ENCODE data around the gene MLLT6.

Gene MLLT6

DNA sequence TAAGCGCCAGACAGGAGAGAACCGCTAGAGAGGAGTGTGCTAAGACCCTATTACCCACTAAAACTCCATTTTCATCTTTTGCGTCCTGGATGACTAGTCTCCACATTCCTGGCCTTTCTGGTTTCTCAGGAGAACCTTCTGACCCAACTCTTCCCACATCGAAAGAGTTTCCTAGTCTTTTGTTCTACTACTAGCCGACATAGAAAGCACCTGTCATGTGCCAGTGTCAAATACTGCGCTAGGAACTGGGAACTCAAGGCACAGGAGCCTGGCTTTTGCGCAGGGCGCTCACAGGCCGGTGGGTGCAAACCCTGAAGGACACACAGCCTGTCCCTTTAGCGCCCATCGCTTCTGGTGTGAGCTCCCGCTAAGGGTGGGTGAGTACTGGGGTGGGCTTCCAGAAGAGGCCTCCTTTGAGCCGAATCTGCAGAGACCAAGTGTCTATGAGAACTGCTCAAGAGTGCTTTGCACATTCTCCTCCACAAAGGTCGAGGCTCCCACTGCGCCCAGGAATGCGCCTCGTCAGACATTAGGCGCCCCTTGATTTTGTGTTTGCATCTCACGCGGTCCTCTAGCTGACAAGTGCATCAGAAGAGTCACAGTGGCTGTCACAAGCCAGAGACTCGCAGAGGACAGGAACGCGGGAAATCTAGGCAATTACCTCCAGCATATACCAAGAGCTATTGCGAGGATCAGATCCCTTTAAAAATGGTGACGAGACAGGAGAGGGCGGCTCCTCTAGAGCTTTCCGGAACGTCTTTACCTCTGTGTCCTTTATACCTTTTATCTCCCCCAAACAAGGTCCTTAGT lies 45.4 kb downstream of the MLLT6 start:
- no peak for TF ChIP-seq CTCF (IDR thresholded peaks at IDR 0.05; ENCODE audit: low read length)
- TF ChIP-seq EZH2phosphoT487 (IDR thresholded peaks at IDR 0.05; ENCODE audit: low read length): no peak
- no peak for TF ChIP-seq EZH2 (optimal IDR thresholded peaks at IDR 0.05; ENCODE audit: low read depth, low read length)
- H3K27ac ChIP-seq (ENCODE audit: low read length): peak overlapping the region; percentile 34; the same call in 1 of the 2 replicates
- H3K4me3 ChIP-seq (ENCODE audit: low read length): peak overlapping the region; percentile 93
- H3K4me2 ChIP-seq (ENCODE audit: low read depth, low read length): peak overlapping the region; percentile 99
- DNase-seq: peak; percentile 24
- no peaks in the 10 kb centered on the region for H3K9me3 ChIP-seq (replicated peaks; ENCODE audit: insufficient read depth, low read length)
- no peaks in the 10 kb centered on the region for H4K20me1 ChIP-seq (ENCODE audit: insufficient read depth, low read length)
- peak overlapping the region; percentile 93; the same call in 1 of the 2 replicates for H3K9ac ChIP-seq (ENCODE audit: low read length)
- peaks cover 22% of the 10 kb centered on the region for H3K4me1 ChIP-seq (ENCODE audit: low read length)
- H3K27me3 ChIP-seq (replicated peaks; ENCODE audit: insufficient read depth, low read length): peaks cover 22% of the 10 kb centered on the region
- H2AFZ ChIP-seq (ENCODE audit: low read length): peak overlapping the region; percentile 94
- no peaks in the 10 kb centered on the region for H3K9me2 ChIP-seq (replicated peaks; ENCODE audit: insufficient read depth, low read length)
- peaks cover 25% of the 10 kb centered on the region for H3F3A ChIP-seq (ENCODE audit: insufficient read depth, low read length)
- H3K79me2 ChIP-seq (ENCODE audit: low read length): peaks cover 27% of the 10 kb centered on the region
- no peaks in the 10 kb centered on the region for H3K36me3 ChIP-seq (replicated peaks; ENCODE audit: insufficient read depth, low read length)

GRCh38 chr17:38751144-38751807 lies 46.2 kb downstream of the MLLT6 start:
- no peak for TF ChIP-seq EZH2phosphoT487 (IDR thresholded peaks at IDR 0.05; ENCODE audit: low read length)
- no peak for TF ChIP-seq CTCF (IDR thresholded peaks at IDR 0.05; ENCODE audit: low read length)
- TF ChIP-seq EZH2 (optimal IDR thresholded peaks at IDR 0.05; ENCODE audit: low read depth, low read length): no peak
- peaks cover 20% of the 10 kb centered on the region for H3K27me3 ChIP-seq (replicated peaks; ENCODE audit: insufficient read depth, low read length)
- peaks cover 25% of the 10 kb centered on the region for H3F3A ChIP-seq (ENCODE audit: insufficient read depth, low read length)
- H3K4me1 ChIP-seq (ENCODE audit: low read length): peaks cover 22% of the 10 kb centered on the region
- peak overlapping the region; percentile 93 for H3K4me3 ChIP-seq (ENCODE audit: low read length)
- no peaks in the 10 kb centered on the region for H4K20me1 ChIP-seq (ENCODE audit: insufficient read depth, low read length)
- peaks cover 34% of the 10 kb centered on the region for H3K79me2 ChIP-seq (ENCODE audit: low read length)
- peak; percentile 26 for DNase-seq
- peak overlapping the region; percentile 96; the same call in 1 of the 2 replicates for H3K27ac ChIP-seq (ENCODE audit: low read length)
- peak overlapping the region; percentile 93; the same call in 1 of the 2 replicates for H3K9ac ChIP-seq (ENCODE audit: low read length)
- H2AFZ ChIP-seq (ENCODE audit: low read length): peak overlapping the region; percentile 94
- no peaks in the 10 kb centered on the region for H3K9me2 ChIP-seq (replicated peaks; ENCODE audit: insufficient read depth, low read length)
- no peaks in the 10 kb centered on the region; the same call in 1 of the 2 replicates for H3K36me3 ChIP-seq (replicated peaks; ENCODE audit: insufficient read depth, low read length)
- no peaks in the 10 kb centered on the region for H3K9me3 ChIP-seq (replicated peaks; ENCODE audit: insufficient read depth, low read length)
- H3K4me2 ChIP-seq (ENCODE audit: low read depth, low read length): peak overlapping the region; percentile 99

- peak overlapping the region; percentile 93 for H3K9ac ChIP-seq (ENCODE audit: low read length)
- no peaks in the 10 kb centered on the region; the same call in 1 of the 2 replicates for H3K36me3 ChIP-seq (replicated peaks; ENCODE audit: insufficient read depth, low read length)
- peak; percentile 84 for DNase-seq
- no peaks in the 10 kb centered on the region for H4K20me1 ChIP-seq (ENCODE audit: insufficient read depth, low read length)
- peaks cover 21% of the 10 kb centered on the region for H3F3A ChIP-seq (ENCODE audit: insufficient read depth, low read length)
- TF ChIP-seq CTCF (IDR thresholded peaks at IDR 0.05; ENCODE audit: low read length) (no peak), EZH2phosphoT487 (IDR thresholded peaks at IDR 0.05; ENCODE audit: low read length) (no peak), EZH2 (optimal IDR thresholded peaks at IDR 0.05; ENCODE audit: low read depth, low read length) (no peak)
- H3K4me2 ChIP-seq (ENCODE audit: low read depth, low read length): peak overlapping the region; percentile 99
- H3K4me1 ChIP-seq (ENCODE audit: low read length): peaks cover 17% of the 10 kb centered on the region
- H3K79me2 ChIP-seq (ENCODE audit: low read length): peaks cover 38% of the 10 kb centered on the region
- H2AFZ ChIP-seq (ENCODE audit: low read length): peak overlapping the region; percentile 88
- no peaks in the 10 kb centered on the region for H3K9me2 ChIP-seq (replicated peaks; ENCODE audit: insufficient read depth, low read length)
- peaks cover 15% of the 10 kb centered on the region for H3K27me3 ChIP-seq (replicated peaks; ENCODE audit: insufficient read depth, low read length)
- H3K27ac ChIP-seq (ENCODE audit: low read length): peak overlapping the region; percentile 96
- no peaks in the 10 kb centered on the region for H3K9me3 ChIP-seq (replicated peaks; ENCODE audit: insufficient read depth, low read length)
- H3K4me3 ChIP-seq (ENCODE audit: low read length): peak overlapping the region; percentile 93
Observed at GRCh38 chr17:38751808-38752307, 46.8 kb downstream of the MLLT6 start.
